Brain pericyte (primary cell): ENCODE measurements around the gene TRIM9.

ENCODE experiments used
- DNase-seq: peaks from one replicate; pipeline ENCODE4 v3.0.0-alpha.2; 2012; ENCODE audit warnings: low read depth, low spot score

The TRIM9 gene

GRCh38 chr14:51094901-51095853 lies at the start of gene TRIM9:
TRIM9 (minus strand) TSS chr14:51095105; CDS start chr14:51094939, 166 bp downstream.
- peak; percentile 83 for DNase-seq

GRCh38 chr14:51140856-51141255 lies 46.0 kb upstream of the TRIM9 start:
- DNase-seq = no peak

GRCh38 chr14:51140338-51140737 lies 45.4 kb upstream of the TRIM9 start:
- no peak for DNase-seq

GRCh38 chr14:51139121-51139681 lies 44.3 kb upstream of the TRIM9 start:
- no peak for DNase-seq

- DNase-seq = no peak
Observed at GRCh38 chr14:51138404-51139103, 43.6 kb upstream of the TRIM9 start.

- no peak for DNase-seq
Observed at GRCh38 chr14:51131516-51131915, 36.6 kb upstream of the TRIM9 start.

GRCh38 chr14:51129130-51129529 lies 34.2 kb upstream of the TRIM9 start:
- no peak for DNase-seq

GRCh38 chr14:51124029-51124428 lies 29.1 kb upstream of the TRIM9 start:
- no peak for DNase-seq

- DNase-seq = no peak
Observed at GRCh38 chr14:51121096-51121495, 26.2 kb upstream of the TRIM9 start.

- DNase-seq = no peak
Observed at GRCh38 chr14:51119411-51120051, 24.6 kb upstream of the TRIM9 start.

GRCh38 chr14:51118993-51119392 lies 24.1 kb upstream of the TRIM9 start:
- DNase-seq = no peak

GRCh38 chr14:51117593-51117992 lies 22.7 kb upstream of the TRIM9 start:
- no peak for DNase-seq

- DNase-seq = no peak
Observed at GRCh38 chr14:51116682-51117081, 21.8 kb upstream of the TRIM9 start.

- DNase-seq = no peak
Observed at GRCh38 chr14:51109651-51110050, 14.7 kb upstream of the TRIM9 start.

- no peak for DNase-seq
Observed at GRCh38 chr14:51107801-51108200, 12.9 kb upstream of the TRIM9 start.

GRCh38 chr14:51104467-51104866 lies 9.6 kb upstream of the TRIM9 start:
- no peak for DNase-seq

- no peak for DNase-seq
Observed at GRCh38 chr14:51097287-51097686, 2.4 kb upstream of the TRIM9 start.

GRCh38 chr14:51096870-51097269 lies 2.0 kb upstream of the TRIM9 start:
- no peak for DNase-seq

- DNase-seq = no peak
Observed at GRCh38 chr14:51095854-51096823, 1.2 kb upstream of the TRIM9 start.

GRCh38 chr14:51094282-51094821 lies 553 bp downstream of the TRIM9 start:
- no peak for DNase-seq
